HEK293 (cell line): ENCODE data around the gene EEF2.
"Not testable (repeated sequence)": the region's sequence is repeated elsewhere in the genome, so short reads cannot be mapped to it uniquely, and the experiment has no call there.

Source experiments
- CTCF ChIA-PET: fragments of 350-600 bp; formaldehyde crosslinking; extraction: SDS; loops from one replicate; lab custom pipeline; 2021; ENCODE audit warnings: antibody characterized with exemption; lab: Yijun Ruan, JAX
- POLR2A ChIA-PET: fragments of 300-600 bp; formaldehyde crosslinking; extraction: SDS; loops from one replicate; lab custom pipeline; 2020; ENCODE audit warnings: antibody characterized with exemption, inconsistent platforms; lab: Yijun Ruan, JAX
- H3K27ac ChIP-seq: fragments of 200-500 bp; sonication (Bioruptor generic); 2 replicates; pipeline ENCODE4 v1.5.1; 2014; ENCODE audit warnings: low read depth, low read length, control low read depth, inconsistent platforms; ENCODE audit errors: extremely low read depth
- H3K36me3 ChIP-seq, 2 experiments: fragments of 200-500 bp in 1 of 2; sonication (Bioruptor generic) in 1 of 2; 1 replicate in 1 of 2; 2 replicates in 1 of 2; pipeline ENCODE4 v1.5.1; 2014 to 2017; ENCODE audit warnings: inconsistent platforms in 2 of 2, low read length in 2 of 2; ENCODE audit not compliant: control insufficient read depth in 2 of 2, insufficient read depth in 1 of 2
- H3K4me1 ChIP-seq: fragments of 200-500 bp; sonication (Bioruptor generic); 2 replicates; pipeline ENCODE4 v1.5.1; 2014; ENCODE audit warnings: mild to moderate bottlenecking, low read length, inconsistent platforms; ENCODE audit not compliant: control insufficient read depth, insufficient read depth
- H3K4me3 ChIP-seq: 2 replicates; pipeline ENCODE4 v1.5.1; 2011; ENCODE audit warnings: low read depth, mild to moderate bottlenecking, control low read depth, low read length, moderate library complexity
- H3K9me3 ChIP-seq: fragments of 200-500 bp; sonication (Bioruptor generic); 2 replicates; pipeline ENCODE4 v1.5.1; 2014; ENCODE audit warnings: low read depth, low read length, inconsistent platforms; ENCODE audit not compliant: control insufficient read depth, insufficient read depth
- EGR2 ChIP-seq: fragments of 450-650 bp; formaldehyde crosslinking; IDR thresholded peaks from 2 replicates; pipeline ENCODE4 v1.5.1; 2016; ENCODE audit warnings: low read depth, missing biosample characterization, missing genetic modification characterization
- KLF1 ChIP-seq: fragments of 450-650 bp; formaldehyde crosslinking; IDR thresholded peaks from 2 replicates; pipeline ENCODE4 v1.5.1; 2016; ENCODE audit warnings: missing biosample characterization, missing genetic modification characterization
- OSR2 ChIP-seq: fragments of 450-650 bp; formaldehyde crosslinking; IDR thresholded peaks from 2 replicates; pipeline ENCODE4 v1.5.1; 2016; ENCODE audit warnings: missing biosample characterization, missing genetic modification characterization
- SCRT2 ChIP-seq: fragments of 450-650 bp; formaldehyde crosslinking; IDR thresholded peaks from 2 replicates; pipeline ENCODE4 v1.5.1; 2016; ENCODE audit warnings: missing biosample characterization, missing genetic modification characterization
- SP7 ChIP-seq: fragments of 450-650 bp; formaldehyde crosslinking; IDR thresholded peaks from 2 replicates; pipeline ENCODE4 v1.5.1; 2016; ENCODE audit warnings: missing biosample characterization, missing genetic modification characterization
- ZFHX2 ChIP-seq: fragments of 450-650 bp; formaldehyde crosslinking; conservative IDR thresholded peaks from 2 replicates; pipeline ENCODE4 v1.5.1; 2016; ENCODE audit warnings: missing biosample characterization, missing genetic modification characterization
- ZFP37 ChIP-seq: fragments of 450-650 bp; formaldehyde crosslinking; IDR thresholded peaks from 2 replicates; pipeline ENCODE4 v1.5.1; 2016; ENCODE audit warnings: missing biosample characterization, missing genetic modification characterization
- ZFP69B ChIP-seq: fragments of 450-650 bp; formaldehyde crosslinking; IDR thresholded peaks from 2 replicates; pipeline ENCODE4 v1.5.1; 2016; ENCODE audit warnings: missing biosample characterization, missing genetic modification characterization
- ZNF114 ChIP-seq: fragments of 450-650 bp; formaldehyde crosslinking; IDR thresholded peaks from 2 replicates; pipeline ENCODE4 v1.5.0; 2017; ENCODE audit warnings: missing biosample characterization, missing genetic modification characterization
- ZNF155 ChIP-seq: fragments of 450-650 bp; formaldehyde crosslinking; IDR thresholded peaks from 2 replicates; pipeline ENCODE4 v1.5.1; 2016; ENCODE audit warnings: missing biosample characterization, missing genetic modification characterization
- ZNF266 ChIP-seq: fragments of 450-650 bp; formaldehyde crosslinking; IDR thresholded peaks from 2 replicates; pipeline ENCODE4 v1.5.1; 2016; ENCODE audit warnings: missing biosample characterization, missing genetic modification characterization, low read depth
- ZNF404 ChIP-seq: fragments of 450-650 bp; formaldehyde crosslinking; IDR thresholded peaks from 2 replicates; pipeline ENCODE4 v1.5.1; 2017; ENCODE audit warnings: missing biosample characterization, missing genetic modification characterization
- ZNF48 ChIP-seq: fragments of 450-650 bp; formaldehyde crosslinking; IDR thresholded peaks from 2 replicates; pipeline ENCODE4 v1.5.1; 2016; ENCODE audit warnings: missing biosample characterization, missing genetic modification characterization
- ZNF514 ChIP-seq: fragments of 450-650 bp; formaldehyde crosslinking; IDR thresholded peaks from 2 replicates; pipeline ENCODE4 v1.5.1; 2016; ENCODE audit warnings: missing biosample characterization, missing genetic modification characterization
- ZNF600 ChIP-seq: fragments of 450-650 bp; formaldehyde crosslinking; IDR thresholded peaks from 2 replicates; pipeline ENCODE4 v1.5.1; 2016; ENCODE audit warnings: missing biosample characterization, missing genetic modification characterization
- ZNF629 ChIP-seq: fragments of 450-650 bp; formaldehyde crosslinking; IDR thresholded peaks from 2 replicates; pipeline ENCODE4 v1.5.1; 2017; ENCODE audit warnings: missing biosample characterization, missing genetic modification characterization
- ZNF791 ChIP-seq: fragments of 450-650 bp; formaldehyde crosslinking; IDR thresholded peaks from 2 replicates; pipeline ENCODE4 v1.5.1; 2016; ENCODE audit warnings: missing biosample characterization, missing genetic modification characterization
- TF ChIP-seq, protein P1 (sequence below): fragments of 450-650 bp; formaldehyde crosslinking; IDR thresholded peaks from 2 replicates; pipeline ENCODE4 v1.5.1; 2016; ENCODE audit warnings: missing biosample characterization, missing genetic modification characterization
- TF ChIP-seq, protein P2 (sequence below): fragments of 450-650 bp; formaldehyde crosslinking; IDR thresholded peaks from 2 replicates; pipeline ENCODE4 v1.5.1; 2016; ENCODE audit warnings: missing biosample characterization, missing genetic modification characterization, low read depth
- TF ChIP-seq, protein P3 (sequence below): fragments of 450-650 bp; formaldehyde crosslinking; IDR thresholded peaks from 2 replicates; pipeline ENCODE4 v1.5.1; 2016; ENCODE audit warnings: missing biosample characterization, missing genetic modification characterization
- TF ChIP-seq, protein P4 (sequence below): fragments of 450-650 bp; formaldehyde crosslinking; IDR thresholded peaks from 2 replicates; pipeline ENCODE4 v1.5.1; 2016; ENCODE audit warnings: missing biosample characterization, missing genetic modification characterization
- TF ChIP-seq, protein P5 (sequence below): fragments of 450-650 bp; formaldehyde crosslinking; IDR thresholded peaks from 2 replicates; pipeline ENCODE4 v1.5.1; 2016; ENCODE audit warnings: missing biosample characterization, missing genetic modification characterization, borderline replicate concordance
- TF ChIP-seq, protein P6 (sequence below): fragments of 450-650 bp; formaldehyde crosslinking; IDR thresholded peaks from 2 replicates; pipeline ENCODE4 v1.5.1; 2017; ENCODE audit warnings: missing biosample characterization, missing genetic modification characterization
- TF ChIP-seq, protein P7 (sequence below): fragments of 450-650 bp; formaldehyde crosslinking; IDR thresholded peaks from 2 replicates; pipeline ENCODE4 v1.5.1; 2016; ENCODE audit warnings: missing biosample characterization, missing genetic modification characterization

Gene EEF2

DNA sequence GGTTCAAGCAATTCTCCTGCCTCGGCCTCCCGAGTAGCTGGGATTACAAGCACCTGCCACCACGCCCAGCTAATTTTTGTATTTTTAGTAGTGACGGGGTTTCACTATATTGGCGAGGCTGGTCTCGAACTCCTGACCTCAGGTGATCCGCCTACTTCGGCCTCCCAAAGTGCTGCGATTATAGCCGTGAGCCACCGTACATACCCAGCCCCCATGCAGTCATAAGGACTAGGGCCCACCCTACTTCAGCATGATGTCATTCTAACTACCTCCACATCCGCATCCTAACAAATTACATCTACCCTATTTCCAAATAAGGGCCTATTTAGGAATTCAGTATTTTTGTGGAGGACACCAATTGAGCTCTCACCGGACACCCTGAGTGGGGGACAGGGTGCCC is 30.0 kb downstream of the EEF2 start:
- H3K4me3 ChIP-seq, H3K4me1 ChIP-seq, H3K9me3 ChIP-seq, CTCF ChIA-PET, H3K27ac ChIP-seq: not testable (repeated sequence)
- 0 out of 2 replicates have a peak, but pooled peaks have one; percentile 12 for TF ChIP-seq ZNF600 (tag by site-specific recombination)
- TF ChIP-seq KLF1 (tag by site-specific recombination), result peak; percentile 58
- TF ChIP-seq, protein P1, sequence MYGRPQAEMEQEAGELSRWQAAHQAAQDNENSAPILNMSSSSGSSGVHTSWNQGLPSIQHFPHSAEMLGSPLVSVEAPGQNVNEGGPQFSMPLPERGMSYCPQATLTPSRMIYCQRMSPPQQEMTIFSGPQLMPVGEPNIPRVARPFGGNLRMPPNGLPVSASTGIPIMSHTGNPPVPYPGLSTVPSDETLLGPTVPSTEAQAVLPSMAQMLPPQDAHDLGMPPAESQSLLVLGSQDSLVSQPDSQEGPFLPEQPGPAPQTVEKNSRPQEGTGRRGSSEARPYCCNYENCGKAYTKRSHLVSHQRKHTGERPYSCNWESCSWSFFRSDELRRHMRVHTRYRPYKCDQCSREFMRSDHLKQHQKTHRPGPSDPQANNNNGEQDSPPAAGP (tag by site-specific recombination), result peak; percentile 69; the same call in 1 of the 2 replicates
- peak; percentile 81 for TF ChIP-seq ZFP69B (tag by site-specific recombination)
- TF ChIP-seq, protein P2, sequence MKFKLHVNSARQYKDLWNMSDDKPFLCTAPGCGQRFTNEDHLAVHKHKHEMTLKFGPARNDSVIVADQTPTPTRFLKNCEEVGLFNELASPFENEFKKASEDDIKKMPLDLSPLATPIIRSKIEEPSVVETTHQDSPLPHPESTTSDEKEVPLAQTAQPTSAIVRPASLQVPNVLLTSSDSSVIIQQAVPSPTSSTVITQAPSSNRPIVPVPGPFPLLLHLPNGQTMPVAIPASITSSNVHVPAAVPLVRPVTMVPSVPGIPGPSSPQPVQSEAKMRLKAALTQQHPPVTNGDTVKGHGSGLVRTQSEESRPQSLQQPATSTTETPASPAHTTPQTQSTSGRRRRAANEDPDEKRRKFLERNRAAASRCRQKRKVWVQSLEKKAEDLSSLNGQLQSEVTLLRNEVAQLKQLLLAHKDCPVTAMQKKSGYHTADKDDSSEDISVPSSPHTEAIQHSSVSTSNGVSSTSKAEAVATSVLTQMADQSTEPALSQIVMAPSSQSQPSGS (tag by site-specific recombination), result peak; percentile 84
- peak; percentile 56; the same call in 1 of the 2 replicates for TF ChIP-seq EGR2 (tag by site-specific recombination)
- TF ChIP-seq, protein P3, sequence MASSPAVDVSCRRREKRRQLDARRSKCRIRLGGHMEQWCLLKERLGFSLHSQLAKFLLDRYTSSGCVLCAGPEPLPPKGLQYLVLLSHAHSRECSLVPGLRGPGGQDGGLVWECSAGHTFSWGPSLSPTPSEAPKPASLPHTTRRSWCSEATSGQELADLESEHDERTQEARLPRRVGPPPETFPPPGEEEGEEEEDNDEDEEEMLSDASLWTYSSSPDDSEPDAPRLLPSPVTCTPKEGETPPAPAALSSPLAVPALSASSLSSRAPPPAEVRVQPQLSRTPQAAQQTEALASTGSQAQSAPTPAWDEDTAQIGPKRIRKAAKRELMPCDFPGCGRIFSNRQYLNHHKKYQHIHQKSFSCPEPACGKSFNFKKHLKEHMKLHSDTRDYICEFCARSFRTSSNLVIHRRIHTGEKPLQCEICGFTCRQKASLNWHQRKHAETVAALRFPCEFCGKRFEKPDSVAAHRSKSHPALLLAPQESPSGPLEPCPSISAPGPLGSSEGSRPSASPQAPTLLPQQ (tag by site-specific recombination), result peak; percentile 24; the same call in 1 of the 2 replicates
- TF ChIP-seq ZFHX2, result peak; percentile 37
- TF ChIP-seq, protein P4, sequence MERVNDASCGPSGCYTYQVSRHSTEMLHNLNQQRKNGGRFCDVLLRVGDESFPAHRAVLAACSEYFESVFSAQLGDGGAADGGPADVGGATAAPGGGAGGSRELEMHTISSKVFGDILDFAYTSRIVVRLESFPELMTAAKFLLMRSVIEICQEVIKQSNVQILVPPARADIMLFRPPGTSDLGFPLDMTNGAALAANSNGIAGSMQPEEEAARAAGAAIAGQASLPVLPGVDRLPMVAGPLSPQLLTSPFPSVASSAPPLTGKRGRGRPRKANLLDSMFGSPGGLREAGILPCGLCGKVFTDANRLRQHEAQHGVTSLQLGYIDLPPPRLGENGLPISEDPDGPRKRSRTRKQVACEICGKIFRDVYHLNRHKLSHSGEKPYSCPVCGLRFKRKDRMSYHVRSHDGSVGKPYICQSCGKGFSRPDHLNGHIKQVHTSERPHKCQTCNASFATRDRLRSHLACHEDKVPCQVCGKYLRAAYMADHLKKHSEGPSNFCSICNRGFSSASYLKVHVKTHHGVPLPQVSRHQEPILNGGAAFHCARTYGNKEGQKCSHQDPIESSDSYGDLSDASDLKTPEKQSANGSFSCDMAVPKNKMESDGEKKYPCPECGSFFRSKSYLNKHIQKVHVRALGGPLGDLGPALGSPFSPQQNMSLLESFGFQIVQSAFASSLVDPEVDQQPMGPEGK (tag by site-specific recombination), result peak; percentile 53; the same call in 1 of the 2 replicates
- TF ChIP-seq SP7, result 0 out of 2 replicates have a peak, but pooled peaks have one; percentile 18
- TF ChIP-seq ZNF629 (tag by site-specific recombination), result peak; percentile 68; the same call in 1 of the 2 replicates
- H3K36me3 ChIP-seq, result peaks cover 9 to 31% of the 10 kb centered on the region in 2 experiments; a peak in 2 of 3 replicates
- POLR2A ChIA-PET, result interaction anchor here (1.8 to 4.1 kb wide), 2 partner anchors 14 to 31 kb away, joined by 5 to 20 read pairs; partner anchors contain the start of gene EEF2

DNA sequence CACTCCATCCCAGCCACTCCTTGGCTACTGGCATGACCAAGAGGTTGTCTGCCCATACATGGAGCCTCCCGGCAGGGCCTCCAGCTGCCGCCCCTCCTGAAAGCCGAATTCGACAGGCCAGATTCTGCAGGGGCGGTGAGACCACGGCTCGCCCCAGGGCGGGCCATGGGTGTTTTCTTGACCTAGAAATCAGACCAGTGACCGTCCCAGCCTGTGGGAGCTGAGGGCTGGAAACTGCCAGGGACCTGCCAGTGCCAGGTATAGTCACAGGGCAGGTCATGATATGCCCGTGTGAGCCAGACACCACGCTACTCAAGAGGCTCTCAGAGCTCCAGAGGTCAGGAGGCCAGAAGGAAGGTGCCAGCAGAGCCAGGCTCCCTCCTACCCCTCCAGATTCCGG is 31.2 kb downstream of the EEF2 start:
- POLR2A ChIA-PET, result interaction anchor here (0.6 to 4.1 kb wide), 4 partner anchors 15 to 45 kb away, joined by 3 to 20 read pairs (median 6); partner anchors contain the start of gene EEF2
- CTCF ChIA-PET, result interaction anchor here (1.0 kb wide), 1 partner anchor 250 kb away, joined by 3 read pairs; no protein-coding TSS in a partner anchor
- H3K4me3 ChIP-seq, result no peak overlapping the region

More for the DNA sequence above, 31.2 kb downstream of the EEF2 start:
- Histone ChIP-seq H3K9me3 (no peaks in the 10 kb centered on the region), H3K27ac (no peak overlapping the region), H3K36me3 (peaks cover 9 to 19% of the 10 kb centered on the region in 2 experiments; a peak in 2 of 3 replicates), H3K4me1 (no peaks in the 10 kb centered on the region)
- TF ChIP-seq, protein P5, sequence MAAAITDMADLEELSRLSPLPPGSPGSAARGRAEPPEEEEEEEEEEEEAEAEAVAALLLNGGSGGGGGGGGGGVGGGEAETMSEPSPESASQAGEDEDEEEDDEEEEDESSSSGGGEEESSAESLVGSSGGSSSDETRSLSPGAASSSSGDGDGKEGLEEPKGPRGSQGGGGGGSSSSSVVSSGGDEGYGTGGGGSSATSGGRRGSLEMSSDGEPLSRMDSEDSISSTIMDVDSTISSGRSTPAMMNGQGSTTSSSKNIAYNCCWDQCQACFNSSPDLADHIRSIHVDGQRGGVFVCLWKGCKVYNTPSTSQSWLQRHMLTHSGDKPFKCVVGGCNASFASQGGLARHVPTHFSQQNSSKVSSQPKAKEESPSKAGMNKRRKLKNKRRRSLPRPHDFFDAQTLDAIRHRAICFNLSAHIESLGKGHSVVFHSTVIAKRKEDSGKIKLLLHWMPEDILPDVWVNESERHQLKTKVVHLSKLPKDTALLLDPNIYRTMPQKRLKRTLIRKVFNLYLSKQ (tag by site-specific recombination), result no peak
- TF ChIP-seq ZNF791 (tag by site-specific recombination), result no peak
- no peak for TF ChIP-seq OSR2
- no peak for TF ChIP-seq ZNF114 (tag by site-specific recombination)
- no peak for TF ChIP-seq ZNF514 (tag by site-specific recombination)
- no peak for TF ChIP-seq ZNF48 (tag by site-specific recombination)
- TF ChIP-seq ZFP37, result no peak
- TF ChIP-seq ZNF266 (tag by site-specific recombination), result no peak
- no peak for TF ChIP-seq ZNF404 (tag by site-specific recombination)
- no peak for TF ChIP-seq ZNF155 (tag by site-specific recombination)
- TF ChIP-seq, protein P6, sequence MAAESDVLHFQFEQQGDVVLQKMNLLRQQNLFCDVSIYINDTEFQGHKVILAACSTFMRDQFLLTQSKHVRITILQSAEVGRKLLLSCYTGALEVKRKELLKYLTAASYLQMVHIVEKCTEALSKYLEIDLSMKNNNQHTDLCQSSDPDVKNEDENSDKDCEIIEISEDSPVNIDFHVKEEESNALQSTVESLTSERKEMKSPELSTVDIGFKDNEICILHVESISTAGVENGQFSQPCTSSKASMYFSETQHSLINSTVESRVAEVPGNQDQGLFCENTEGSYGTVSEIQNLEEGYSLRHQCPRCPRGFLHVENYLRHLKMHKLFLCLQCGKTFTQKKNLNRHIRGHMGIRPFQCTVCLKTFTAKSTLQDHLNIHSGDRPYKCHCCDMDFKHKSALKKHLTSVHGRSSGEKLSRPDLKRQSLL, result no peak
- TF ChIP-seq SCRT2, result no peak
- TF ChIP-seq, protein P7, sequence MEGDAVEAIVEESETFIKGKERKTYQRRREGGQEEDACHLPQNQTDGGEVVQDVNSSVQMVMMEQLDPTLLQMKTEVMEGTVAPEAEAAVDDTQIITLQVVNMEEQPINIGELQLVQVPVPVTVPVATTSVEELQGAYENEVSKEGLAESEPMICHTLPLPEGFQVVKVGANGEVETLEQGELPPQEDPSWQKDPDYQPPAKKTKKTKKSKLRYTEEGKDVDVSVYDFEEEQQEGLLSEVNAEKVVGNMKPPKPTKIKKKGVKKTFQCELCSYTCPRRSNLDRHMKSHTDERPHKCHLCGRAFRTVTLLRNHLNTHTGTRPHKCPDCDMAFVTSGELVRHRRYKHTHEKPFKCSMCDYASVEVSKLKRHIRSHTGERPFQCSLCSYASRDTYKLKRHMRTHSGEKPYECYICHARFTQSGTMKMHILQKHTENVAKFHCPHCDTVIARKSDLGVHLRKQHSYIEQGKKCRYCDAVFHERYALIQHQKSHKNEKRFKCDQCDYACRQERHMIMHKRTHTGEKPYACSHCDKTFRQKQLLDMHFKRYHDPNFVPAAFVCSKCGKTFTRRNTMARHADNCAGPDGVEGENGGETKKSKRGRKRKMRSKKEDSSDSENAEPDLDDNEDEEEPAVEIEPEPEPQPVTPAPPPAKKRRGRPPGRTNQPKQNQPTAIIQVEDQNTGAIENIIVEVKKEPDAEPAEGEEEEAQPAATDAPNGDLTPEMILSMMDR (tag by site-specific recombination), result no peak
- TF ChIP-seq, all 188 proteins: peak for 0
